T47D (cell line): ENCODE results near the gene DLG2.

Experiments used
- DNase-seq, 2 experiments: peaks; one replicate each; pipeline versions ENCODE4 v3.0.0 to v3.0.0-alpha.2; 2011 to 2012; ENCODE audit warnings: low read depth in 1 of 2, low spot score in 1 of 2
- JUND ChIP-seq: IDR thresholded peaks from 2 replicates; pipeline ENCODE4 v1.6.1; 2012; ENCODE audit warnings: low read depth
- in situ Hi-C: cut with HindIII; loops from 2 replicates; pipeline ENCODE4 v1.10.0; 2016; ENCODE audit warnings: low sequenced_read_pairs, low pct_unique_long_range_greater_than_20kb

DLG2 gene

DNA sequence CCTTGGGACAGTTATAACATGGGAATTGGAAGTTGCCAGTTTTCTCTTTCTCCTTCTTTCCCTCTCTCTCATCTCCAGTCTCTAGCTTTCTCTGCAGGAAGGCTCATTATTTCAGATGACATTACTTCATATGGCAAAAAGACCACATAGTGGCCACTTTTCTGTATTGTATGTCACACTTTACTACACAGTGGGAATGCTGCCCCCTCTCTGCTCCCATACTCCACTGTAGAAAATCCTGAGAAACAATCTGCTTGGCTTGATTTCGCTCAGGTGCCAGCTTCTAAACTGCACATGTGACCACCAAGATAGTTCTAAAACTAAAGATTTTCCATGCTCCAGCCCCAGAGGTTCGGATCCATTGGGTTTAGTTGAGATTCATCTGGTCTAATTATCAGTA lies 1480.3 kb downstream of the DLG2 start:
- DNase-seq, result no peak
- no peak for TF ChIP-seq JUND
- in situ Hi-C loops, result no loop called here

DNA sequence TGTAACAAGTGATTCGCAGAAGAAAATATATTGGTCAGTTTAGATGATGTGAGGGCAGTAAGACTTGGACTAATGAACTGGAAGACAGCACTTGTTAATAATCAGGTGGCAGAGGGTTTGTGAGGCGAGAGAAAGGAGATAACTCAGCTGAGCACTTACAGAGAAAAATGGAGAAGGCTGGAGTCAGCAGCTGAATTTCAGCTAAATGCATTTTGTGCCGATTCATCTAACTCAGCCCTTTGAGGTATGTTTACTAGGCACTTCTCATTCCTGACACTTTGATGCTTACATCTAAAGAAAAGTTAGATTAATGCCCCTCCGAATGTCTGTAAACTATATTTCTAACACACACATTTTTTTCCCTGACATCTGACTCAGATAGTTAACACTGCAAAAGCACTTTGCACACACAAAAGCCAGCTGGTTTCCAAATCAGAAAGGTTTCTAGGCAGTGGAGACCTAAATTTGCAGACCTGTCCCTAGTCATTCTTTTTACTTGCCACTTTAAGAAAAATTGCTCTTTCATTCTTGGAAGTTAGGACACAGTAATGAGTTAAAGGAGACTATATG lies 1481.4 kb downstream of the DLG2 start:
- in situ Hi-C loops, result no loop called here
- no peak for TF ChIP-seq JUND

DNA sequence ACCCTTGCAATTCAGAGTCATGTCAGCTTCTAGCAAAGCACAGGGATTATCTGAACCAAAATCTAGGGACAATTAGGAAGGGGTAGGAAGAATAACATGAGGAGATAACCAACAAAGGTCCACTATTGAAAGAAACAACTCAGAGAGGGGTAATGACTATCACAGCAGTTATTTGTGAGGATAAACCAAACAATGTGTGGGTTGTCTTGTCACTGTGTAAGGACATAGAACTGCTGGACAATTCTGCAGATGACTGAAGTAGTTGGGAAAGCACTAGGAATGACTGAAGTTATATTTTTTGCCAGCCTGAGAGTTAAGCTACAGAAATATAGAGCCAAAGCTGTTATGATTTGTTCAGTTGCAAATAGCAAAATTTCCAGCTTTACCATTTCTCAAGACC lies 1482.6 kb downstream of the DLG2 start:
- no peak for TF ChIP-seq JUND
- DNase-seq, result no peak
- in situ Hi-C loops, result no loop called here

More for the DNA sequence above, 1481.4 kb downstream of the DLG2 start:
- DNase-seq, result no peak

DNA sequence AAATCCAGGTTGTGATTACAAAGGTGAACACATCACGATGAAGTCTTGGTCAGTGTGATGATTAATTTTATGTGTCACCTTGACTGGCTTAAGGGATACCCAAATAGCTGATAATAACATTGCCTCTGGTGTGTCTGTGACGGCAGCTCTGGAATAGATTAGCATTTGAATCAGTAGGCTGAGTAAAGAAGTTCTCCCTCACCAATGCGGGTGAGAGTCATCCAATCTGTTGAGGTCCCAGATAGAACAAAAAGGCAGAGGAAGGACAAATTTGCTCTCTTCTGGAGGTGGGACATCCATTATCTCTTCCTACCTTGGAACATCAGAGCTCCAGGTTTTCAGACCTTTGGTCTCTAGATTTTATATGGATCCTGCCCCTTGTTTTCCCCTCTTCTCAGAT lies 1484.7 kb downstream of the DLG2 start:
- no peak for DNase-seq
- in situ Hi-C loops, result no loop called here
- TF ChIP-seq JUND, result no peak

DNA sequence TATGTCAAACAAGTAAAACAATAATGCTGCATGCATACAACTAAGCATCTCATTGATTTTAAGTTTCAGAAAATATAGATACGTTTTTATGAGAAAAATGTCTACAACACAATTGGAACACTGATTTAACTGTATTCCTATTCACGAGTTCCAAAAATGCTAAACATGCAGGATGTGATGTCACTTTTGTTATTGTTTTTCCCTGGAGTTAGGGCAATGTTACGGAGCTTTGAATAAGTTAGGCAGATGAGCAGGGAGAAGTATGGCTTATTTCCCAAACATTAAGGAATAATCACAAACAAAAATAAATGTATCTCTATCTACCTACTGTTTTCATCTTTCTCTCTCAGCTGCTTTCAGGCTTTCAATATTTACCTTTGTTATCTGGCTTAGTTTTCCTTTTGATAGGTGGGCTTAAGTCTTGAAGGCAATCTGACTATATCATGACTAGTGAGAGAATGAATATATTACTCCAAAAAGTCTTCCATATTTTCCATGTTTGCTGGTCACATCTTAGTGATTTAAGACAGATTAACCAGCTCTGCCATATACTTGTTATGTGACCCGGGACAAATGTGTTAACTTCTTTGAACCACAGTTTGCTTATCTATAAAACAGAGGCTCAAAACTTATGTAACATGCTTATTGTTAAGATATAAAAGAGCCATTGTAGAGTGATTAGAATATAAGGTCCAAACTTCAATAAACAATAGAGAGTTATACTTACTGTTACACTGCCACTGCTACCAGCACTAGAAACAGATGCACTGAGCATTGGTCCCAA lies 1486.6 kb downstream of the DLG2 start:
- DNase-seq, result no peak
- no peak for TF ChIP-seq JUND
- in situ Hi-C loops, result no loop called here

DNA sequence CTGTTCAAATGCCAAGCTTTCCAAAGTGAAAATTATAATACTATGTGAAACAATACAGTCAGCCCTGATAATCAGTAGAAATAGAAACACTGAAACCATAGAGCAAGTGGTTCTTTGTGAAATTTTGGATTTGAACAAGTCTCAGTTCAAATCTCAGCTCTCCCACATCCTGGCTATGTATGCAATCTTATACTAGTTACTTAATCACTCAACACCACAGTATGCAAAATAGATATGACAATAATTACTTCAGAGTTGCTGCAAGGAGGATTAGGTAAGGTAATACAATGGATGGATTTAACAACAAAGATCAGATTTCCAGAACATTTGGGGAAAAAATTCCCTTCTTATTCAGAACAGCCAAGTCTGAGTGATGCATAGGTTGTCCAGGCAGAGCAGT lies 1489.2 kb downstream of the DLG2 start:
- DNase-seq, result no peak
- TF ChIP-seq JUND, result no peak
- in situ Hi-C loops, result no loop called here

DNA sequence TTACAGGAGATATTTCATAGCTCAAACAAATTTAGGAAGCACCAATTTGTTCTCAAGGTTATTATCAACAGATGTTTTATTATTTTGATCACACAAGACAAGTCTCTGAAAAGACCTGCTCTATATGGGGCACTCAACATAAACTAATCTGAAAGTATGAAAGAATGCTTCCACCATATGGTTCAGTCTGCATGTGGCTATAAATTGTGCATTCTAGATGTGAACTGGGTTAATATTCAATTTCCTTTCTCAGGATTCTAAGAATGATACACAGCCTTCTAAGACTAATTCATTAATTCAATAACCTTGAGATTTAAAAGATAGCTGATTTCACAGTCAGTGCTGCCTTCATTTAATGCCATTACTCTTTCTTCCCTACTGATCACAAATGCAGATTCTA lies 1489.6 kb downstream of the DLG2 start:
- DNase-seq, result no peak
- in situ Hi-C loops, result no loop called here
- no peak for TF ChIP-seq JUND

DNA sequence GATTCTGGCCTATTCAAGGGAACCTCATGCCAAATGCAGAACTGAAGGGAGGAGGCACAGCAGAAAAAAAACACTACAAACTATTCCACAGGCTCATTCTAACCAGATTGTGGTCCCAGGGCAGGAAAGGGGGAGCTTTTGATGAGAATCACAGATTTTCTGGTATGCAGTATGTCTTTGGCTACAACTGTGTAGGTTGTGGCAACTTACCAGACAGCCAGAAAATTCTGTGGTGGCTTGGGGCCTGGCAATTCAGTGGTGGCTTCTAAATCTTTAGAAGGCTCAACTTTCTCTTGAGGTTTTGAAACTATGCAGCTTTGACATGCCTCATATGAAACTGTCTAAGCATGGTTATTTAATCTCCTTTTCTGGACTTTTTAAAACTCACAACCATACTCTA lies 1490.2 kb downstream of the DLG2 start:
- in situ Hi-C loops, result no loop called here
- DNase-seq, result no peak
- no peak for TF ChIP-seq JUND

DNA sequence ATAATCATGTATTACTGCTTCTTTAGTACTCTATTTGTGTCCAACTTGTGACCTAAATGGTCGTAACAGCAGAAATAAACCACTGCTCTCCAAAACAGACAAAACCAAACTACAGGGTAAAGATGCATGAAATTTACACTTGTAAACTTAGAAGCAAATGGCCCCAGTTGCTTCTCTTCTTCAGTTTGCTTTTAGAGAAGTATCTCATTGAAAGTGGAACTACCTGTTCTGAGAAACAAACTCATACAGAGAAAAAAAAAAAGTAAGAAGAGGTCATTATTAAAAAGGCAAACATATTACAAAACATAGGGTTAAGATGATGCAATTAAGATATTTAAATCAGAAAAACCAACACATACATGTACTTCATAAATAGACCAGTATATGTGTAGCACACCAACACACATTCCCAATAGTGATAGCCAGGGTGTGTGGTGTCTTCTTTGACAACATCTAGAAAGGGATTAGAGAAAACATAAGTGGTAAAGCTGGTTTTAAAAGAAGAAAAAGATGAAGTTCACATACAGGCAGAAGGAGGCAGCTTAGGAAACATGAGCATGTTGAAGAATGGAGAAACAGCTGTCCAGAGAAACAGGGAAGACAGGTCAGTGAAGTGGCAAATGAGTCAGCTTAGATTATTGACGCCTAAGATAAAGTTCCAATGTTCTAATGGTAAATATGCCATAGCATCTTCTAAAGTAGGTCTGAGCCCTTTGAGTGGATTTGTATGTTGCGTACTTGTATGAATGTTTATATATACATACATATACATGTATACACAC lies 1496.3 kb downstream of the DLG2 start:
- DNase-seq, result peak in 1 of 2 experiments; percentile 23
- in situ Hi-C loops, result no loop called here
- TF ChIP-seq JUND, result no peak

DNA sequence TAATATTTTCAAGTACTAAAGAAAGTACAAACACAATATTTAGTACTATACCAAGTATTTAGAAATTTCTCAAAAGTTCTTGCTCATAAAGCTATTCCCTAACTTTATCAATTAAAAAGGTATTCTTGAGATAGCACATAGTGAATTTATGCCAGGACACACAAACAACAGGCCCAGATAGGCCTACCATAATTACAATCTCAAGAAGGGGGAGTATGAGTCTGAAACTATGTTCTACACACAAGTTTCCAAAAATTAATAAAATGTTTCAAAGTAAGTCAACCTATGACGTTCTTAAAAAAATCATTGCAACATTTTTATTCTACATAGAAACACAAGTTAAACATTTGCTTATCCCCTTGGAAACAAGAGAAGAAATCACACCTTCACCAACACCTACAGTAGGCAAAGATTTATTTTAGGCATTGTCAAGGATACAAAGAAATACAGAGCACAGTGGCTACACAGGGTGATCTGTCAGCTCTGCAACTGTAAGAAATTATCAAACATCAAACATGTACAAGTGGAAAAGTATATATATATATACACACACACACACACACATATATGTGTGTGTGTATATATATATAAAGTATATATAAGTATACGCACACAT lies 1497.1 kb downstream of the DLG2 start:
- TF ChIP-seq JUND, result no peak

DNA sequence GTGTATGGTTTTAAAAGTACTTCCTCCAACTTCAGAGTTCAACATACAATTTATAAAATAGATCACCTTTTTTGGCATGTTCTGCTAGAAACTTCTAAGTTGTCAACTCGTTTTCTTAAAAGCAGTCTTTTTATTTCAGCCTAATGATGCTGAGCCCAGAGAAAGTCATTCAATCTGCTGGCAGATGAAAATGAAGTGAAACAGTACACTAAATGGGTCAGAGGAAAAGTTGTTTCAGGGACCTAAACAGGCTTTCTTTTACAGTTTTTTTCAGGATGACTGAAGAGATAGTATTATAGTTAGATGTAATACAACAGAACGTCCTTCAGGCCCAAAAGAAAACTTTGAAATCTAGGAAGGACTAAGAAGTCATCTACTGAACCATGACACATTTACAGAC lies 1498.3 kb downstream of the DLG2 start:
- TF ChIP-seq JUND, result no peak
- in situ Hi-C loops, result no loop called here
- no peak for DNase-seq

More for the DNA sequence above, 1497.1 kb downstream of the DLG2 start:
- in situ Hi-C loops, result no loop called here
- no peak for DNase-seq

DNA sequence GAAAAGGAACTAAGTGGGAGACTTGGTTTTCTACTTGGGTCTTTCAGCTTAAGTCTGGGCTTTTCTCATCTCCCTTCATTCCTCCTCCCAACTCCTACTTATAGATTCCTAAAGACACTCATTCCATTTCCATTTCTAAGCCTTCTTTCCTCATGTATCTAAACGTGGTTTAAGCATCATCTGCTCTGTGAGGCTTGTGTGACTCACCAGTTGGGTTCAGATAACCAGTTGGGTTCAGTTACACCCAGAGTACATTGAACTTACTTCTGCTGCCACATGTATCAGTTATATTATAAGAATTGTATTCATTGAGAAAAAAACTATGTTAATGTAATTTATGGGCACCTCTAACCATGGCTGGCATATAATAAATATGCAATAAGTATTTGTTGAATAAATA lies 1509.8 kb downstream of the DLG2 start:
- DNase-seq, result no peak
- in situ Hi-C loops, result no loop called here
- no peak for TF ChIP-seq JUND

DNA sequence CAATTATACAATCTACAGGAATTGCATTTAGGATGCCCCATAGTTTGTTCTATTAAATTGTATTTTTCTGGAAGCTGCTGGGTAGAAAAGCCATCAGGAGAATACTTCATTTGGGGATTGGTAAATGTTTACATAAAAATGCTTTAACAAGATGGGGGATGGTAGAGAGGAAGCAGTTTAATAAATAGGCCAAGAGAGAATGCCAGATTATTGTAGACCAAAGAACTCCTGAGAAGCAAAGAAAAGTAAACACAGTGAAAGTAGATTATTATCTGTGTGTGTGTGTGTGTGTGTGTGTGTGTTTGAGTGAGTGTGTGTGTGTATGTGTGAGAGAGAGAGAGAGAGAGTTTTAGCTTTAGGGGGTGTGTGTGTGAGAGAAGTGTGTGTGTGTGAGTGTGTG lies 1520.6 kb downstream of the DLG2 start:
- no peak for TF ChIP-seq JUND
- DNase-seq, result peak in 1 of 2 experiments; percentile 38
- in situ Hi-C loops, result no loop called here
